NT2/D1 (cell line): ENCODE data around the gene SLC25A53.

Source experiments
- YY1 ChIP-seq: IDR thresholded peaks from 2 replicates; pipeline ENCODE4 v1.6.1; 2011; ENCODE audit not compliant: insufficient read length, insufficient read depth
- ZNF274 ChIP-seq: IDR thresholded peaks from 2 replicates; pipeline ENCODE4 v1.6.1; 2011; ENCODE audit warnings: mild to moderate bottlenecking, low read depth, low read length

GRCh38 chrX:104084534-104085277 is 72.1 kb downstream of the SLC25A53 start:
- TF ChIP-seq YY1 (no peak), ZNF274 (no peak)
